ENCODE measurements around the gene CPNE2.

The CPNE2 gene

DNA sequence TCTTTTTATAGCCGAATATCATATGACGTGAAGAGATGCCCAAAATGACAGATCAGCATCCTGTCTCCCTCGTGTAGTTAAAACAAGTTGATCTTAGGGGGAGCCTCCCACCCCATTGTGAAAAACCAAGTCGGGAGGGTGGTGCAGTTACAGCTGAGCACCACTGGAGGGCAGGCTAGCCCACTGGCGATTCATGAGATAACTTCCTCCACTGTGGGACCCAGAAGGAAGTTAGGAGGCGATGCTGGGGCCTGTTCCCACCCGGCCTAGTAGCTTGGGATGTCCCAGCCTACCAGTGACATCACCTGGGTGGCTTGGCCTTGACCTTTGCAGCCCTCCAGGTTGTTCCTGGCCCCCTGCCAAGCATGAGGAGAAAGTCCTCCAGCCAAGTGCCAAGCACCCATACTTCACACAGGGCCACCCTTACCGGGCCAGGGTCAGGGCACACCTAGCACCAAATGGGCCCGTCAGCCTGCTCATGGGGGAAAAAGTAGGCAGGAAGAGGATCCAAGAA lies 8.1 kb upstream of the CPNE2 start:
- Histone ChIP-seq H3K36me3 (no peaks in the 10 kb centered on the region), H3K9me3 (no peaks in the 10 kb centered on the region), H3K4me1 (no peaks in the 10 kb centered on the region), H3K27me3 (no peaks in the 10 kb centered on the region), H3K4me3 (ENCODE audit: low read depth, low read length) (no peak overlapping the region)
- peak; percentile 70 for DNase-seq
- TF ChIP-seq, protein P1, sequence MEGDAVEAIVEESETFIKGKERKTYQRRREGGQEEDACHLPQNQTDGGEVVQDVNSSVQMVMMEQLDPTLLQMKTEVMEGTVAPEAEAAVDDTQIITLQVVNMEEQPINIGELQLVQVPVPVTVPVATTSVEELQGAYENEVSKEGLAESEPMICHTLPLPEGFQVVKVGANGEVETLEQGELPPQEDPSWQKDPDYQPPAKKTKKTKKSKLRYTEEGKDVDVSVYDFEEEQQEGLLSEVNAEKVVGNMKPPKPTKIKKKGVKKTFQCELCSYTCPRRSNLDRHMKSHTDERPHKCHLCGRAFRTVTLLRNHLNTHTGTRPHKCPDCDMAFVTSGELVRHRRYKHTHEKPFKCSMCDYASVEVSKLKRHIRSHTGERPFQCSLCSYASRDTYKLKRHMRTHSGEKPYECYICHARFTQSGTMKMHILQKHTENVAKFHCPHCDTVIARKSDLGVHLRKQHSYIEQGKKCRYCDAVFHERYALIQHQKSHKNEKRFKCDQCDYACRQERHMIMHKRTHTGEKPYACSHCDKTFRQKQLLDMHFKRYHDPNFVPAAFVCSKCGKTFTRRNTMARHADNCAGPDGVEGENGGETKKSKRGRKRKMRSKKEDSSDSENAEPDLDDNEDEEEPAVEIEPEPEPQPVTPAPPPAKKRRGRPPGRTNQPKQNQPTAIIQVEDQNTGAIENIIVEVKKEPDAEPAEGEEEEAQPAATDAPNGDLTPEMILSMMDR (IDR thresholded peaks at IDR 0.05; ENCODE audit: low read depth, low read length) = peak; percentile 99

DNA sequence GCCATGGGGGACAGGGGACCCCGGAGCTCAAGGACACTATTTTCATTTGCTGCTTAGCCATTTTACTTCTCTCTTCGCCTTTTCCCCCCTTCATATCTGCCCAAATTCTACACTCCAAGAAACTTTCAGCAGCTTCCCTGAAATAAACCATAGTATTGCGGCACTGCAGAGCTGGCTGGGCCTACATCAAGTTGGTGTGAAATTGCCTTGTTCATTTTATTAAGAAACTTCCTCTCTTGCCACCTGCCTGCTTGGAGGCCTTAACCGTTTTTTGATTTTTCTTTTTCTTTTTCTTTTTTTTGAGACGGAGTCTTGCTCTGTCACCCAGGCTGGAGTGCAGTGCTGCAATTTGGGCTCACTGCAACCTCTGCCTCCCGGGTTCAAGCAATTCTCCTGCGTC lies 7.4 kb upstream of the CPNE2 start:
- no peak for DNase-seq
- H3K4me1 ChIP-seq = no peaks in the 10 kb centered on the region

DNA sequence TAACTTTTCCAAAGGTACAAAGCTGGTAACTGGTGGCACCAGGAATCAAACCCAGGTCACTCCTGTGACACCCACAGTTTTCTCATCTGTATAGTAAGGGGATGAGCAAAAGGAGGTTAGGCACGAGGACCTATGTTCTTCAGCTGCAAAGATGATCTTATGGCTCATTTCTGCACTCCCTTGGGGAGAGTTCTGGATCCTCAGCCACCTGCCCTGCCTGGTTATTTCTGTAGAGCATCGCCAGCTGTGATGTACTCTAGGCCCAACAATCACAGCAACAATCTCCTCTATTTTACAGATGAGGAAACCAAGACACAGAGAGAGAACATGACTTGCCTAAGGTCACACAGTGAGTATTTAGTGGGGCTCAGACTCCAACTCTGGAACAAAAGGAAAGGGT lies 5.4 kb upstream of the CPNE2 start:
- H3K4me3 ChIP-seq (ENCODE audit: low read depth, low read length) = no peak overlapping the region
- DNase-seq = no peak
- H3K36me3 ChIP-seq = no peaks in the 10 kb centered on the region
- no peaks in the 10 kb centered on the region for H3K4me1 ChIP-seq
- TF ChIP-seq, protein P1 (IDR thresholded peaks at IDR 0.05; ENCODE audit: low read depth, low read length) = no peak
- no peaks in the 10 kb centered on the region for H3K9me3 ChIP-seq
- no peaks in the 10 kb centered on the region for H3K27me3 ChIP-seq

More for the DNA sequence above, 7.4 kb upstream of the CPNE2 start:
- H3K36me3 ChIP-seq = no peaks in the 10 kb centered on the region
- TF ChIP-seq, protein P1 (IDR thresholded peaks at IDR 0.05; ENCODE audit: low read depth, low read length) = no peak
- no peaks in the 10 kb centered on the region for H3K27me3 ChIP-seq
- H3K4me3 ChIP-seq (ENCODE audit: low read depth, low read length) = no peak overlapping the region
- H3K9me3 ChIP-seq = no peaks in the 10 kb centered on the region

DNA sequence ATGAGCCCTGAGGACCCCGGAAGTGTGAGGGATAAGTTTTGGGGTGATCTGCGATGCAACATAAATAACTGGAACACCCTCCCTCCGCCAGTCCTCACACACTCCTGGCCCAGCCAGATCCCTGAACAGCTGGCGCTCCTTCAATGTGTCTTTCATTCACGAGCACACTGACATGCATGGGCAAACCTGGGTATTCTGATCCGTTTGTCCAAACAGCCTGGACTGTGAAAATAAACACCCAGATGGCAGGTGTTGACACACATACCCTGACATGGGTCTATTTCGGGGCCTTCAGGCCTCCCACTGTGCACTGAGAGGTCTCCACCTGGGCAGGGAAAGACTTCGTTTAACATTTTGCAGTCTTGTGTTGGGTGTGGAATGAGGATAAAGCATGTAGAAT lies 3.0 kb upstream of the CPNE2 start:
- no peak for DNase-seq
- no peak overlapping the region for H3K4me3 ChIP-seq (ENCODE audit: low read depth, low read length)
- TF ChIP-seq, protein P1 (IDR thresholded peaks at IDR 0.05; ENCODE audit: low read depth, low read length) = no peak
- no peaks in the 10 kb centered on the region for H3K36me3 ChIP-seq
- H3K27me3 ChIP-seq = no peaks in the 10 kb centered on the region
- no peaks in the 10 kb centered on the region for H3K9me3 ChIP-seq
- H3K4me1 ChIP-seq = no peaks in the 10 kb centered on the region

DNA sequence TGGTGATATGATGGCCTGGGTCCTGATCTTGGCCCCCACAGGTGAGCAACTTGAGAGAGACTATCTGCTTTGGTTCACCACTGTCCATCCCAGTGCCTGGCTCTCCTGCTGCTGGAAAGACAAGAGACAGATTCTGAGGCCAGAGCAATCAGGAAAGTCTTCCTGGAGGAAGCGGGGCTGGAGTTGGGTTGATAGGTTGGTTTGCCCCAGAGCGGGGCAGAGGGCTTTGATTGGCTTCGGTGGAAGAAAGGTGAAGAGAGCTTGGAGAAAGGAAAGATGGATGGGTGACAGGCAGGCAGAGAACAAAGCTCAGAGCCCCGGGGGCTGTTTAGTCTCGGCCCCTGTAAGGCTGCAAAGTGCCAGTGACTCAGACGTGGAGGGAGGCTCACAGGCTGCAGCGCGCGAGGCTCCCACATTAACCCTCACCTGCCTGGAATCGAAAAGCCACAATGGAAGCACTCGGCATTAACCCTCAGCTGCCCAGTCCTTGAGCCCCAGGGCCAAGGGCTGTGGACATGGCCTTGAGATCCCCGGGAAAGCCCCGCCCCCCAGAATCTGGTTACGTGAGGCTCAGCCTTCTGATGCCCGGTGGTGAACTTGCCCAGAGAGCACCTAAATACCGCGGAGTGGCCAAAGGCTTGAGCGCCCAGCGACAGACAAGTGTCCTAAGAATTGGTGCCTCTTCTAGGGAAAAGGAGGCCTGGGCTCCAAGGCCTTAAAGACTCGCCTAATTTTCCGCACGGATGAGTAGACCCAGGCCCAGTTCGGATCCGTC lies 996 bp upstream of the CPNE2 start:
- H3K9me3 ChIP-seq = no peaks in the 10 kb centered on the region
- no peaks in the 10 kb centered on the region for H3K36me3 ChIP-seq
- peak overlapping the region; percentile 72 for H3K4me3 ChIP-seq (ENCODE audit: low read depth, low read length)

More for the DNA sequence above, 996 bp upstream of the CPNE2 start:
- Histone ChIP-seq H3K4me1 (no peaks in the 10 kb centered on the region), H3K27me3 (no peaks in the 10 kb centered on the region)
- TF ChIP-seq, protein P1 (IDR thresholded peaks at IDR 0.05; ENCODE audit: low read depth, low read length) = no peak
- peak; percentile 59 for DNase-seq

Data from BE2C (cell line).